Right ventricle myocardium superior (tissue), 1 donor: ENCODE results near the gene ATF7IP. TPM values are rescaled to one million over a fixed set of nuclear protein-coding genes. Genes with fewer than 3 reads are reported as not detected.
"Not testable (repeated sequence)": the region's sequence is repeated elsewhere in the genome, so short reads cannot be mapped to it uniquely, and the experiment has no call there.

Experiments
- ATAC-seq: fragments of 200-7000 bp; cut with Tn5 transposase; one replicate; pipeline ENCODE4 v1.9.1; 2020; ENCODE audit warnings: mild to moderate bottlenecking; ENCODE audit not compliant: poor library complexity
- DNase-seq: peaks from one replicate; pipeline ENCODE4 v3.0.0-alpha.2; 2020
- intact Hi-C: fragments of 100-400 bp; cut with DNase I; formaldehyde crosslinking; loops from one replicate; pipeline ENCODE4 v1.11.2; 2022
- total RNA-seq: library from RNA; stranded (reverse); fragmentation: NEBNext Ultra II Directional; extraction: Animal tissue kit (Norgen Biotek cat#: 25700); gene quantifications from one replicate; pipeline ENCODE4 v1.2.1, GENCODE V29; 2021
- donor health status: DM: no; HTN: yes; CAD: no; lungs with severe emphysema.

Gene ATF7IP
- total RNA-seq, 1 donor from 2014 or later: 52.7 TPM

- intact Hi-C loops, DNase-seq, ATAC-seq: not testable (repeated sequence)
Measured at GRCh38 chr12:14401267-14401666, 35.8 kb downstream of the ATF7IP start.

GRCh38 chr12:14402697-14403096 is 37.2 kb downstream of the ATF7IP start:
- intact Hi-C loops: no loop called here
- DNase-seq (no peak), ATAC-seq (peak; percentile 23)

- DNase-seq (no peak), ATAC-seq (peak; percentile 36)
- intact Hi-C loops: no loop called here
Measured at GRCh38 chr12:14403293-14403692, 37.8 kb downstream of the ATF7IP start.

GRCh38 chr12:14403711-14404196 is 38.3 kb downstream of the ATF7IP start:
- ATAC-seq (peak; percentile 94), DNase-seq (no peak)
- intact Hi-C loops: no loop called here

- intact Hi-C loops, ATAC-seq, DNase-seq: not testable (repeated sequence)
Measured at GRCh38 chr12:14405407-14405806, 39.9 kb downstream of the ATF7IP start.

GRCh38 chr12:14408208-14408607 is 42.7 kb downstream of the ATF7IP start:
- no peak for ATAC-seq
- DNase-seq: no peak
- intact Hi-C loops: no loop called here

DNA sequence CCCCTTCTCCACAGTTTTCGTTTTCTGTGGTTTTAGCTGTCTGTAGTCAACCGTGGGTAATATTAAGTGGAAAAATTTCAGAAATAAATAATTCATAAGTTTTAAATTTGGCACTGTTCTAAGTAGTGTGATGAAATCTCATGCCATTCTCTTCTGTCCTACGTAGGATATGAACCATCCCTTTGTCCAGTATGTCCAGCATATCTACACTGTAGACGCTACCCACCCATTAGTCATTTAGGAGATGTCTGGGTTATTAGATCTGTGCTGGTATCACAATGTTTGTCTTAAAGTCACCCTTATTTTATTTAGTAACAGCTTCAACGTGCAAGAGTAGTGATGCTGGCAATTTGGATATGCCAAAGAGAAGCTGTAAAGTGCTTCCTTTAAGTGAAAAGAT is 44.7 kb downstream of the ATF7IP start:
- ATAC-seq: no peak
- DNase-seq: no peak
- intact Hi-C loops: no loop called here

DNA sequence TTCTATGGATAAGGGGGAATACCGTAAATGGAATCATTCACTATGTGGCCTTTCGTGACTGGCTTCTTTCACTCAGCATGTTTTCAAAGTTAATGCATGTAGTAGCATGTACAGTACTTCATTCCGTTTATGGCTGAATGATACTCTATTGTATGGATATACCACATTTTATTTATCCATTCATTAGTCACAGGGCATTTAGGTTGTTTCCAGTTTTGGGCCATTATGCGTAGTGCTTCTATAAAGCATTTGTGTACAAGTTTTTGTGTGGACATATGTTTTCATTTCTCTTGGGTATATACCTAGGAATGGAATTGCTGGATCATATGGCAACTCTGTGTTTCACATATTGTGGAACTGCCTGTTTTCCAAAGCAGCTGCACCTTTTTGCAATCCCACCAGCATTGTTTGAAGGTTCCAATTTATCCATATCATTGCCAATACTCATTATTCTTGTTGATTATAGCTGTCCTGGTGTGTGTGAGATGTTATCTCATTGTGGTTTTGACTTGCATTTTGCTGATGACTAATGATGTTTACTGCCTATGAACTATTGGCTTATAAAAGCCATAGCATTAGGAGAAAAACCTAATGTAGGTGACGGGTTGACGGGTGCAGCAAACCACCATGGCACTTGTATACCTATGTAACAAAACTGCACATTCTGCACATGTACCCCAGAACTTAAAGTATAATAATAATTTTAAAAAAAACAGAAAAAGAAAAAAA is 45.5 kb downstream of the ATF7IP start:
- intact Hi-C loops: no loop called here
- ATAC-seq (no peak), DNase-seq (no peak)

- ATAC-seq: peak; percentile 55
- DNase-seq: no peak
- intact Hi-C loops: no loop called here
Measured at GRCh38 chr12:14416658-14417057, 51.2 kb downstream of the ATF7IP start.

DNA sequence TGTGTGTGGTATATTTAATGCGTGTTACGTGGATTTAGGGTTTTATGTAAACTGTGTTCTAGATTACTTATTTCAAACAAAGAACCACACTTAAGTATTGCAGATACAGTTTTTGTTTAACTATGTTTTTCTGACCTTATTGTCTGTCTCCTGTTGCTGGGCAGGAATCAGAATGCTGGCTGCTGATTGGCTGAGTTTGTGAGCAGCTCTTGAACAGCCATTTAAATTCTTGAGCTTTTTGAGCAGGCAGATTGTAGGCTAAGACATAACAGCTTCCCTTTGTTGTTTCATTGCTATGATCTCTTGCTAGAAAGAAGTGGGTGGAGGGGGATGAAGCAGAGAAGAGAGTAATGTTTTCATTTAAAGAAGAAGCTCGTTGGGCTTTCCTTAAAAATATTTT is 52.2 kb downstream of the ATF7IP start:
- intact Hi-C loops: no loop called here
- ATAC-seq (peak; percentile 87), DNase-seq (peak; percentile 71)

GRCh38 chr12:14418451-14418890 is 53.0 kb downstream of the ATF7IP start:
- DNase-seq (no peak), ATAC-seq (peak; percentile 54)
- intact Hi-C loops: no loop called here

DNA sequence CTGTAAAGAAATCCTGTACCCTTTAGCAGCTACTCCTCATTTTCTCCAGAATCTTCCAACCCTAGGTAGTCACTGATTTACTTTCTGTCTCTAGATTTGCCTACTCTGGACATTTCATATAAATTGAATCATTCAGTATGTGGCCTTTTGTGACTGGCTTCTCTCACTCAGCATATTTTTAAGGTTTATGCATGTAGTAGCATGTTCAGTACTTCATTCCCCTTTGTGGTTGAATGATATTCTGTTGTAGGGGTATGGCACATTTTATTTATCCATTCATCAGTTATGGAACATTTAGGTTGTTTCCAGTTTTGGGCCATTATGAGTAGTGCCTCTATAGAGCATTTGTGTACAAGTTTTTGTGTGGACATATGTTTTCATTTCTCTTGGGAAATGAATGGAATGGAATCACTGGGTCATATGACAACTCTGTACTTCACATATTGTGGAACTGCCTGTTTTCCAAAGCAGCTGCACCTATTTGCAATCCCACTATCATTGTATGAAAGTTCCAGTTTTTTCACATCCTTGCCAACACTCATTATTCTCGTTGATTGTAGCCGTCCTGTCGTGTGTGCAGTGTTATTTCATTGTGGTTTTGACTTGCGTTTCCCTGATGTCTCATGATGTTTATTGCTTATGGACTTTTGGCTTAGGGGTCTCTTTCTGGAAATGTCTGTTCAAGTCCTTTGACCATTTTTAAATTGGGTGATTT is 57.2 kb downstream of the ATF7IP start:
- ATAC-seq: no peak
- intact Hi-C loops: no loop called here
- no peak for DNase-seq

- no peak for DNase-seq
- ATAC-seq: no peak
- intact Hi-C loops: no loop called here
Measured at GRCh38 chr12:14424545-14424944, 59.1 kb downstream of the ATF7IP start.

- intact Hi-C loops: no loop called here
- DNase-seq (no peak), ATAC-seq (no peak)
Measured at GRCh38 chr12:14426792-14427191, 61.3 kb downstream of the ATF7IP start.

DNA sequence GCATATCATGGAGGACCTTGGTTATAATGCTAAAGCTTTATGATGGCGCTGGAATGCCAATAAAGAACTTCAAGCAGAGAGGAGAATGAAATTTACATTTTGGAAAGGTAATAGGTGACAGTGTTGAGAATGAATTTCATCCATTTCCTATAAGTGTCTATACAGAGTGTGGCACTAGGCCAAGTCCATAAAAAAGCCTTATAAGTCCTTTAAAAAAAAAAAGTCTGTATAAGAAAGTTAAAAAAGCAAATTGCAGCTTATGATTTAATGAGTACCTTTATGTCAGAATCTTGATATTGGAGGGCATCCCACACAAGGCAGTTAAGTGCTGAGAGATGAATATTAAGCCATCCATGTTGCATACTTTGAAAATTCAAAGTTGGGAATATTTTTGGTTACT is 62.4 kb downstream of the ATF7IP start:
- no peak for DNase-seq
- ATAC-seq: no peak
- intact Hi-C loops: no loop called here

GRCh38 chr12:14430394-14430986 is 65.0 kb downstream of the ATF7IP start:
- intact Hi-C loops: no loop called here
- no peak for DNase-seq

DNA sequence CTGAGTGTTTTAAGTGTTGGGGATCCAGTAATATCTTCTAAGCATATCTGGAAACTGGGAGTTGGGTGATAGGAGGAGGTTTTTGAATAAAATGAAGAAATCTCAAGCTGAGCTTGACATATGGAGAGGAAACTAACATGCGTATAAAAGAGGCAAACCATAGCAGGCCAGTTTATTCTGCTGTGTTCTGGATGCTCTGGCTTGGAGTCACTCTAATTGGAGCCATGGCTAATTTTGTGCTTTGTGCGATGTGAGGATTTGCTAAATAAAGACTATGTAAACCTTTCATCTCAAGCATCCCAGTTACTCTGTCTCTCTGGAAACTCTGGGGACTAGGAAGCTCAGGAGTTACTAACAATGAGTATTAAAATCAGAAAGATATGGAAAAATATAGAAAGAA is 66.5 kb downstream of the ATF7IP start:
- DNase-seq (no peak), ATAC-seq (peak; percentile 78)
- intact Hi-C loops: no loop called here

More at GRCh38 chr12:14430394-14430986, 65.0 kb downstream of the ATF7IP start:
- no peak for ATAC-seq

- intact Hi-C loops: no loop called here
- ATAC-seq: no peak
- DNase-seq: no peak
Measured at GRCh38 chr12:14435627-14436026, 70.1 kb downstream of the ATF7IP start.

DNA sequence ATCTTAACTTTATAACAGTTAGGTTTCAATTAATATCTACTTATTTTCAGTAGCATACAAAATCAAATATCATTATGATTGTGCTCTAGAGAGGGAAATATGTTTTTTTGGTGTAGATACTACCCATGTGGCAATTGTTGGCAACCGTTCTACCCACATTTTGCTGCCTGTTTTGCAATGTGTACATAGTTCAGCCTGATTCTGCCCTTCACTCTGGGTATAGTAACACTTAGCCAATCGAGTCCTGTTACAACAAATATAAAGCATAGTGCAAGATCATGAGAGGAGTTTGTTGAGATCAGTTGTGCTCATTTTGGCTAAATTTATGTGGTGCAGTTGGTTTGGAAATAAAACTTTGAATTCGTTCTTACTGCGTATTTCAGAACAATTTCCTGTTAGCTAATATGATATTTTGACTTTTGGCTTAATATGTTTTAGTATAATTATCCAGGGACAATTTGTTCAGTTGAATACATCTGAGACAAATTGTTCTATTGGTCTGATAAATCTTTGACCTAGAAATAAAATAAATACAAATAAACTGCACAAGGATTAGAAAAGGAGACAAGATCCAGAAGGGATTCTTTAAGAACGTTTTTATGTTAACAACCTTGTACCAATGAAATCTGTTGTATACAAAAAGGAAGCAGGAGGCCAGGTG is 76.9 kb downstream of the ATF7IP start:
- intact Hi-C loops: no loop called here
- DNase-seq: no peak
- ATAC-seq: peak; percentile 44
